Glutamatergic neuron (in vitro differentiated cells): Measurements from ENCODE around the gene SRCIN1. TPM values are rescaled to one million over a fixed set of nuclear protein-coding genes. Genes with fewer than 3 reads are reported as not detected.

Experiments used
- DNase-seq: peaks from one replicate; pipeline ENCODE4 v3.0.0; 2022
- H3K27ac Mint-ChIP-seq: one replicate; pipeline ENCODE4 v1.8.0; 2020; ENCODE audit warnings: mild to moderate bottlenecking, mixed read lengths, inconsistent platforms; ENCODE audit not compliant: unreplicated experiment
- H3K27me3 Mint-ChIP-seq: one replicate; pipeline ENCODE4 v1.8.0; 2020; ENCODE audit warnings: mild to moderate bottlenecking, moderate library complexity, mixed read lengths, inconsistent platforms; ENCODE audit not compliant: unreplicated experiment
- H3K36me3 Mint-ChIP-seq: one replicate; pipeline ENCODE4 v1.8.0; 2020; ENCODE audit warnings: mild to moderate bottlenecking, mixed read lengths, inconsistent platforms; ENCODE audit not compliant: unreplicated experiment
- H3K4me1 Mint-ChIP-seq: one replicate; pipeline ENCODE4 v1.8.0; 2020; ENCODE audit warnings: mild to moderate bottlenecking, low read depth, mixed read lengths, inconsistent platforms; ENCODE audit not compliant: unreplicated experiment
- H3K4me3 Mint-ChIP-seq: one replicate; pipeline ENCODE4 v1.8.0; 2020; ENCODE audit warnings: mild to moderate bottlenecking, mixed read lengths, inconsistent platforms; ENCODE audit not compliant: unreplicated experiment
- H3K9me3 Mint-ChIP-seq: one replicate; pipeline ENCODE4 v1.8.0; 2020; ENCODE audit warnings: mild to moderate bottlenecking, moderate library complexity, mixed read lengths, inconsistent platforms; ENCODE audit not compliant: unreplicated experiment
- CTCF ChIP-seq: fragments of 200-600 bp; sonication (generic); IDR thresholded peaks from one replicate; pipeline ENCODE4 v1.5.0; 2021; ENCODE audit not compliant: partially characterized antibody, unreplicated experiment
- total RNA-seq: library from RNA; stranded (reverse); fragmentation: NEBNext Ultra II Directional; extraction: Animal tissue kit (Norgen Biotek cat#: 25700); gene quantifications from one replicate; pipeline ENCODE4 v1.2.1, GENCODE V29; 2021; ENCODE audit not compliant: unreplicated experiment

Gene SRCIN1
- total RNA-seq, 1 donor from 2014 or later, result 20.8 TPM

GRCh38 chr17:38592487-38592886 is 13.3 kb downstream of the SRCIN1 start:
- TF ChIP-seq CTCF, result no peak
- Mint-ChIP-seq H3K27me3 (peaks cover 26% of the 10 kb centered on the region), H3K4me3 (no peak overlapping the region), H3K27ac (peak overlapping the region; percentile 93), H3K9me3 (peaks cover 20% of the 10 kb centered on the region), H3K4me1 (peaks cover 48% of the 10 kb centered on the region), H3K36me3 (no peaks in the 10 kb centered on the region)
- DNase-seq, result no peak

- peak overlapping the region; percentile 81 for H3K4me3 Mint-ChIP-seq
- H3K27me3 Mint-ChIP-seq, result peaks cover 24% of the 10 kb centered on the region
- H3K9me3 Mint-ChIP-seq, result peaks cover 20% of the 10 kb centered on the region
- TF ChIP-seq CTCF, result no peak
- H3K36me3 Mint-ChIP-seq, result no peaks in the 10 kb centered on the region
- DNase-seq, result no peak
- peaks cover 52% of the 10 kb centered on the region for H3K4me1 Mint-ChIP-seq
- H3K27ac Mint-ChIP-seq, result peak overlapping the region; percentile 93
Observed at GRCh38 chr17:38591759-38592241, 14.0 kb downstream of the SRCIN1 start.

GRCh38 chr17:38590988-38591758 is 14.6 kb downstream of the SRCIN1 start:
- TF ChIP-seq CTCF, result no peak
- Mint-ChIP-seq H3K9me3 (peaks cover 21% of the 10 kb centered on the region), H3K4me1 (peaks cover 51% of the 10 kb centered on the region), H3K4me3 (peak overlapping the region; percentile 81), H3K27me3 (peaks cover 24% of the 10 kb centered on the region), H3K36me3 (no peaks in the 10 kb centered on the region), H3K27ac (peak overlapping the region; percentile 93)
- DNase-seq, result peak; percentile 71

GRCh38 chr17:38589462-38590114 is 16.2 kb downstream of the SRCIN1 start:
- DNase-seq, result no peak
- no peak overlapping the region for H3K27ac Mint-ChIP-seq
- H3K4me1 Mint-ChIP-seq, result peaks cover 55% of the 10 kb centered on the region
- H3K27me3 Mint-ChIP-seq, result peaks cover 20% of the 10 kb centered on the region
- no peak for TF ChIP-seq CTCF
- no peaks in the 10 kb centered on the region for H3K36me3 Mint-ChIP-seq
- peaks cover 21% of the 10 kb centered on the region for H3K9me3 Mint-ChIP-seq
- H3K4me3 Mint-ChIP-seq, result no peak overlapping the region

- DNase-seq, result peak; percentile 51
- H3K4me1 Mint-ChIP-seq, result peaks cover 60% of the 10 kb centered on the region
- TF ChIP-seq CTCF, result no peak
Observed at GRCh38 chr17:38588788-38589174, 17.0 kb downstream of the SRCIN1 start.

More at GRCh38 chr17:38588788-38589174, 17.0 kb downstream of the SRCIN1 start:
- H3K27me3 Mint-ChIP-seq, result peaks cover 25% of the 10 kb centered on the region
- H3K36me3 Mint-ChIP-seq, result no peaks in the 10 kb centered on the region
- peak overlapping the region; percentile 69 for H3K4me3 Mint-ChIP-seq
- peak overlapping the region; percentile 85 for H3K27ac Mint-ChIP-seq
- peaks cover 25% of the 10 kb centered on the region for H3K9me3 Mint-ChIP-seq
